WTC11 (cell line): ENCODE results near the gene PVALEF.

ENCODE experiments used
- AFF4 ChIP-seq: sonication (generic); formaldehyde crosslinking; IDR thresholded peaks from 2 replicates; pipeline ENCODE4 v1.8.1; 2023; ENCODE audit warnings: mild to moderate bottlenecking, missing genetic modification reagents, borderline replicate concordance
- ELF4 ChIP-seq: sonication (generic); formaldehyde crosslinking; IDR thresholded peaks from 2 replicates; pipeline ENCODE4 v1.8.1; 2022; ENCODE audit warnings: low read depth, mild to moderate bottlenecking, moderate library complexity, missing genetic modification reagents
- ESRRA ChIP-seq: sonication (generic); formaldehyde crosslinking; IDR thresholded peaks from 2 replicates; pipeline ENCODE4 v1.8.1; 2022; ENCODE audit warnings: mild to moderate bottlenecking, missing genetic modification reagents, borderline replicate concordance
- NR3C1 ChIP-seq: sonication (generic); formaldehyde crosslinking; conservative IDR thresholded peaks from 2 replicates; pipeline ENCODE4 v1.8.1; 2023; ENCODE audit warnings: low read depth, mild to moderate bottlenecking, missing genetic modification reagents
- USF2 ChIP-seq: sonication (generic); formaldehyde crosslinking; IDR thresholded peaks from 2 replicates; pipeline ENCODE4 v1.8.1; 2023; ENCODE audit warnings: mild to moderate bottlenecking, missing genetic modification reagents, moderate library complexity
- TF ChIP-seq, protein P1 (sequence below): fragments of 200-600 bp; IDR thresholded peaks from 2 replicates; pipeline ENCODE4 v1.8.0; 2022; ENCODE audit warnings: antibody characterized with exemption
- TF ChIP-seq, protein P2 (sequence below): fragments of 250-450 bp; sonication (Bioruptor Pico); IDR thresholded peaks from 2 replicates; pipeline ENCODE4 v1.9.0; 2021; ENCODE audit warnings: mild to moderate bottlenecking, borderline replicate concordance

DNA sequence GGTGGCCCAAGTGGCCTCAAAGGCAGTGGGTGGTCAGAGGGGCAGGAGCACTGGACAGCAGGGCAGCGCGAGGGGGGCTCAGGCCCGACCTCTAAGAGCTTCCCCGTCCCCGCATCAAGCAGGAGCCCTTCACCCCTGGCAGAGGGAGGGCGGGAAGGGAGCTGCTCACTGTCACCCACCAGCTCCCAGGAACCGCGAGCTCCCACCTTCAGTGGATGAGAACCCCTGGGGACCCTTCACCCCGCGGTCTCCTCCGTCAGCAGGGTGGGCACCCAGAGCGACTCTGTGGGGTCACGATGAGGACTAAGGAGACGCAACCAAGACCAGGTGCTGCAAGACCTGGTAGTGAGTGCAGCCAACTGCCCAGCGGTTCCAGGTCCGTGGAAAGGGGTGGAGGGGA lies 43.8 kb downstream of the PVALEF start:
- TF ChIP-seq AFF4, result no peak
- TF ChIP-seq, protein P1, sequence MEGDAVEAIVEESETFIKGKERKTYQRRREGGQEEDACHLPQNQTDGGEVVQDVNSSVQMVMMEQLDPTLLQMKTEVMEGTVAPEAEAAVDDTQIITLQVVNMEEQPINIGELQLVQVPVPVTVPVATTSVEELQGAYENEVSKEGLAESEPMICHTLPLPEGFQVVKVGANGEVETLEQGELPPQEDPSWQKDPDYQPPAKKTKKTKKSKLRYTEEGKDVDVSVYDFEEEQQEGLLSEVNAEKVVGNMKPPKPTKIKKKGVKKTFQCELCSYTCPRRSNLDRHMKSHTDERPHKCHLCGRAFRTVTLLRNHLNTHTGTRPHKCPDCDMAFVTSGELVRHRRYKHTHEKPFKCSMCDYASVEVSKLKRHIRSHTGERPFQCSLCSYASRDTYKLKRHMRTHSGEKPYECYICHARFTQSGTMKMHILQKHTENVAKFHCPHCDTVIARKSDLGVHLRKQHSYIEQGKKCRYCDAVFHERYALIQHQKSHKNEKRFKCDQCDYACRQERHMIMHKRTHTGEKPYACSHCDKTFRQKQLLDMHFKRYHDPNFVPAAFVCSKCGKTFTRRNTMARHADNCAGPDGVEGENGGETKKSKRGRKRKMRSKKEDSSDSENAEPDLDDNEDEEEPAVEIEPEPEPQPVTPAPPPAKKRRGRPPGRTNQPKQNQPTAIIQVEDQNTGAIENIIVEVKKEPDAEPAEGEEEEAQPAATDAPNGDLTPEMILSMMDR, result no peak
- TF ChIP-seq ESRRA, result no peak
- TF ChIP-seq ELF4 (CRISPR knock-in tag), result no peak
- TF ChIP-seq, protein P2, sequence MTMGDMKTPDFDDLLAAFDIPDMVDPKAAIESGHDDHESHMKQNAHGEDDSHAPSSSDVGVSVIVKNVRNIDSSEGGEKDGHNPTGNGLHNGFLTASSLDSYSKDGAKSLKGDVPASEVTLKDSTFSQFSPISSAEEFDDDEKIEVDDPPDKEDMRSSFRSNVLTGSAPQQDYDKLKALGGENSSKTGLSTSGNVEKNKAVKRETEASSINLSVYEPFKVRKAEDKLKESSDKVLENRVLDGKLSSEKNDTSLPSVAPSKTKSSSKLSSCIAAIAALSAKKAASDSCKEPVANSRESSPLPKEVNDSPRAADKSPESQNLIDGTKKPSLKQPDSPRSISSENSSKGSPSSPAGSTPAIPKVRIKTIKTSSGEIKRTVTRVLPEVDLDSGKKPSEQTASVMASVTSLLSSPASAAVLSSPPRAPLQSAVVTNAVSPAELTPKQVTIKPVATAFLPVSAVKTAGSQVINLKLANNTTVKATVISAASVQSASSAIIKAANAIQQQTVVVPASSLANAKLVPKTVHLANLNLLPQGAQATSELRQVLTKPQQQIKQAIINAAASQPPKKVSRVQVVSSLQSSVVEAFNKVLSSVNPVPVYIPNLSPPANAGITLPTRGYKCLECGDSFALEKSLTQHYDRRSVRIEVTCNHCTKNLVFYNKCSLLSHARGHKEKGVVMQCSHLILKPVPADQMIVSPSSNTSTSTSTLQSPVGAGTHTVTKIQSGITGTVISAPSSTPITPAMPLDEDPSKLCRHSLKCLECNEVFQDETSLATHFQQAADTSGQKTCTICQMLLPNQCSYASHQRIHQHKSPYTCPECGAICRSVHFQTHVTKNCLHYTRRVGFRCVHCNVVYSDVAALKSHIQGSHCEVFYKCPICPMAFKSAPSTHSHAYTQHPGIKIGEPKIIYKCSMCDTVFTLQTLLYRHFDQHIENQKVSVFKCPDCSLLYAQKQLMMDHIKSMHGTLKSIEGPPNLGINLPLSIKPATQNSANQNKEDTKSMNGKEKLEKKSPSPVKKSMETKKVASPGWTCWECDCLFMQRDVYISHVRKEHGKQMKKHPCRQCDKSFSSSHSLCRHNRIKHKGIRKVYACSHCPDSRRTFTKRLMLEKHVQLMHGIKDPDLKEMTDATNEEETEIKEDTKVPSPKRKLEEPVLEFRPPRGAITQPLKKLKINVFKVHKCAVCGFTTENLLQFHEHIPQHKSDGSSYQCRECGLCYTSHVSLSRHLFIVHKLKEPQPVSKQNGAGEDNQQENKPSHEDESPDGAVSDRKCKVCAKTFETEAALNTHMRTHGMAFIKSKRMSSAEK (CRISPR knock-in tag), result no peak
- no peak for TF ChIP-seq USF2
- no peak for TF ChIP-seq NR3C1 (CRISPR knock-in tag)
